GM19467 (cell line): ENCODE measurements around the gene OR1D2.
"Not testable (repeated sequence)": the region's sequence is repeated elsewhere in the genome, so short reads cannot be mapped to it uniquely, and the experiment has no call there.

Source experiments
- ATAC-seq: cut with Tn5 transposase; IDR thresholded peaks from one replicate; pipeline ENCODE4 v1.9.1; 2021; ENCODE audit warnings: mild to moderate bottlenecking, moderate library complexity; ENCODE audit not compliant: unreplicated experiment

Gene OR1D2, protein sequence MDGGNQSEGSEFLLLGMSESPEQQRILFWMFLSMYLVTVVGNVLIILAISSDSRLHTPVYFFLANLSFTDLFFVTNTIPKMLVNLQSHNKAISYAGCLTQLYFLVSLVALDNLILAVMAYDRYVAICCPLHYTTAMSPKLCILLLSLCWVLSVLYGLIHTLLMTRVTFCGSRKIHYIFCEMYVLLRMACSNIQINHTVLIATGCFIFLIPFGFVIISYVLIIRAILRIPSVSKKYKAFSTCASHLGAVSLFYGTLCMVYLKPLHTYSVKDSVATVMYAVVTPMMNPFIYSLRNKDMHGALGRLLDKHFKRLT

DNA sequence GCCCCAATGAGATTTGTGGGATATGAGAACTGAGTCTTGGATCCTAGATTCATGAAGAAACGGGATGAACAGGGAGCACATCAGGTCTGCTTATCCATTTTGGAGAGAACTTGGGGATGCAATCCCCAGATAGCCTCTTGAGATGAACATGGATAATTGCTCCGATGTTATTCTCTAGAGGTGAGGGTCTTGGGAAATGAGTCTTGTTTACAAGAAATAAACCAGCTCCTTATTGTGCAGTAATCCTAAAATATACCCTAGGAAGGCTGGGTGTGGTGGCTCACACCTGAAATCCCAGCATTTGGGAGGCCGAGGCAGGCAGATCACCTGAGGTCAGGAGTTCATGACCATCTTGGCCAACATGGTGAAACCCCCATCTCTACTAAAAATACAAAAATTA lies at the start of gene OR1D2:
OR1D2 (minus strand) TSS at position 101 of the 400 bp plus-strand sequence. CDS start 11,426 bp downstream, outside the sequence.
- ATAC-seq = no peak

DNA sequence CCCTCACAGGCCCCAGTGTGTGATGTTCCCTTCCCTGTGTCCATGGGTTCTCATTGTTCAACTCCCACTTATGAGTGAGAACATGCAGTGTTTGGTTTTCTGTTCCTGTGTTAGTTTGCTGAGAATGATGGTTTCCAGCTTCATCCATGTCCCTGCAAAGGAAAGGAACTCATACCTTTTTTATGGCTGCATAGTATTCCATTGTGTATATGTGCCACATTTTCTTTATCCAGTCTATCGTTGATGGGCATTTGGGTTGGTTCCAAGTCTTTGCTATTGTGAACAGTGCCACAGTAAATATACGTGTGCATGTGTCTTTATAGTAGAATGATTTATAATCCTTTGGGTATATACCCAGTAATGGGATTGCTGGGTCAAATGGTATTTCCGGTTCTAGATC lies 33.3 kb upstream of the OR1D2 start:
- ATAC-seq = not testable (repeated sequence)

DNA sequence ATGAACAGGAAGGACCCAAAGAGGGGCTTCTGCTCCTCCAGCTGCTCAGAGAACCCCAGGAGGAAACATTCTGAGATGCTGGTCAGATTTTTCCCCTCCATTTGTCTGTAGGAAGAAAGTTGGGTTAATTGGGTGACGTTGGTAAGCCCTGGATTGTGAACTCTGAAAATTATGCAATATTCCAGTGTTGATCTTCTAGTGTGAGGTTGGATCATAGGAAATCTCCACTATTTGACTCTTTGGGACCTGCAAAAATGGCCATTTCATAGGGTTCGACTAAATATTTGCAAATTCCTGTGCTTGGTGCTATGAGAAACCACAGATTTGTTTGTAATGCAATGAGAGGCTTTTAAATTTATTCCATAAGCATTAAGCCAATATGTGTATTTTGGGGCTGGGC lies 23.2 kb upstream of the OR1D2 start, which contains the start of gene OR1G1:
OR1G1 (minus strand) TSS at position 101 of the 400 bp plus-strand sequence; CDS start at position 101, 0 bp downstream.
- ATAC-seq = no peak

DNA sequence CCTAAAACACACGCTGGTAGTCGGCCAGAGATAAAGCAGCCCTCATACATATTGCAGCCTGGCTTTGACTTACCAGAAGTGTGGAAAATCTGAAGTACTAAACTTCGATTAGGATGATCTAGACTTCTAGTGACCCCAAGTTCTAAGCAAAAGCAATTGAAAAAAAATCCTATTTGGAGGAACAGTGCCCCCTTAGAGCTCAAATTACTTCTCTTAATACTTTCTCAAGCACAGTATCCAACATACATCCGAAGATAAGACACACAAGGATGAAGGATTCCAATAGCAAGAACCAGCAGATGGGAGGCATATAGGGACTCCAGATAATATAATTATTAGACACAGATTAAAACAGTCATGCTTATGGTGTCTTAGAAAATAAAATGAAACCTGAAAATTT lies 30.4 kb downstream of the OR1D2 start:
- not testable (repeated sequence) for ATAC-seq

DNA sequence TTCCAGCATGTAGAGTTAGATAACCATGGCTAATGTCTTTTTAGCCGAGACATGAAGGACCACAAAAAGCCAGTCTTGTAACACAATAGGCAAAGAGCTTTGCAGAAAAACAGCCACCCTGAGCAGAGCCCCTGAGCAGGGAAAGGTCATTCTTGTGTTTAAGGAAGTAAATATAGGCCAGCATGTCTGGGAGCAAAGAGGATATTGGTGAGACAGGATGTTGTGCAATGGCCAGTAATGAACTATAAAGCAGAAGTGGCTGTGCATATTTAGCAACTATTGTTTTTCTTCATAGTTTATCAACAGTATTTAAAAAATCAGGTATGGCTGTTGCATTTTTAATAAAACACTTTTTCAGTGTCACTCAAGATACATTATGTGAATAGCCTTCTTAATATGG lies 39.0 kb downstream of the OR1D2 start:
- ATAC-seq = not testable (repeated sequence)

DNA sequence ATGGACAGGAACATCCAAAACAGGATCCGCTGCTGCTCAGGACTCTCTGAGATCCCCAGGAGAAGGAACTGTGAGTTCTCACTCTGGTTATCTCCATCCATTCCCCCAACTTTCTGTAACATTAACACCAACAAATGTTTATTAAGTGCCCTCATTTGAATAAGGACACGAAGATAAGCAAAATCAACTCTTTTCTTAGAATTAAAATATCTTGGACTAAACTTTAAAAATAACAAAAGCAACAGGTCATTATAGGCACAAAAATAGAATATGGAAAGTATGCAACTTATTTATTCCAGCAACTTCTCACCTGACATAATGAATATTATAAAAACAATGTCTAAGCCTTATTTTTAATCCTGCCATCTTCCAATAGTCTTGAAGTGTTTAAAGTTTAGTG lies 40.7 kb downstream of the OR1D2 start, which contains the start of gene OR1D5:
OR1D5 (minus strand) TSS at position 101 of the 400 bp plus-strand sequence; CDS start at position 101, 0 bp downstream.
- not testable (repeated sequence) for ATAC-seq

DNA sequence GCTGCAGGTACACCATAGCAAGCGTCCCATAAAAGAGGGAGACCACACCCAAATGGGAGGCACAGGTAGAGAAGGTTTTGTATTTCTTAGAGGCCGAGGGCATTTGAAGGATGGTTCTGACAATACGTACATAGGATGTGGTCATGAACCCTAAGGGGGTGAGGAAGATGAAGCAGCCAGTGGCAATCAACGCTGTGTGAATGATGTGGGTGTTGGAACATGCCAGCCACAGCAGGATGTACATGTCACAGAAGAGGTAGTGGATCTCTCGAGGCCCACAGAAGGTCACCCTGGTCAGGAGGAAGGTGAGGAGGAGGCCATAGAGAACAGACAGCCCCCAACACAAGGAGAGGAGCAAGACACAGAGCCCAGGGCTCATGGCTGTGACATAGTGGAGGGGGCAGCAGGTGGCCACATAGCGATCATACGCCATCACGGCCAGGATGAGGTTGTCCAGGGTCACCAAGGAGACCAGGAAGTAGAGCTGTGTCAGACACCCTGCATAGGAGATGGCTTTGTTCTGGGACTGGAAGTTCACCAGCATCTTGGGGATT lies 41.3 kb downstream of the OR1D2 start:
- ATAC-seq = not testable (repeated sequence)

DNA sequence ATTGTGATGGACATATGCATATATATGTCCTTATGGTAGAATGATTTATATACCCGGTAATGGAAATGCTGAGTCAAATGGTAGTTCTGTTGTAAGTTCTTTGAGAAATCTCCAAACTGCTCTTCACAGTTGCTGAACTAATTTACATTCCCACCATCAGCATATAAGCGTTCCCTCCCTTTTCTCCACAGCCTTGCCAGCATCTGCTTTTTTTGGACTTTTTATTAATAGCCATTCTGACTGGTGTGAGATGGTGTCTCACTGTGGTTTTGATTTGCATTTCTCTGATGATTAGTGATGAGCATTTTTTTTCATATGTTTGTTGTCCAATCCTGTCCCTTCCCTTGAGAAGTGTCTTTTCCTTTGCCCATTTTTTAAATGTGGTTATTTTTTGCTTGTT lies 49.4 kb downstream of the OR1D2 start:
- ATAC-seq = not testable (repeated sequence)

DNA sequence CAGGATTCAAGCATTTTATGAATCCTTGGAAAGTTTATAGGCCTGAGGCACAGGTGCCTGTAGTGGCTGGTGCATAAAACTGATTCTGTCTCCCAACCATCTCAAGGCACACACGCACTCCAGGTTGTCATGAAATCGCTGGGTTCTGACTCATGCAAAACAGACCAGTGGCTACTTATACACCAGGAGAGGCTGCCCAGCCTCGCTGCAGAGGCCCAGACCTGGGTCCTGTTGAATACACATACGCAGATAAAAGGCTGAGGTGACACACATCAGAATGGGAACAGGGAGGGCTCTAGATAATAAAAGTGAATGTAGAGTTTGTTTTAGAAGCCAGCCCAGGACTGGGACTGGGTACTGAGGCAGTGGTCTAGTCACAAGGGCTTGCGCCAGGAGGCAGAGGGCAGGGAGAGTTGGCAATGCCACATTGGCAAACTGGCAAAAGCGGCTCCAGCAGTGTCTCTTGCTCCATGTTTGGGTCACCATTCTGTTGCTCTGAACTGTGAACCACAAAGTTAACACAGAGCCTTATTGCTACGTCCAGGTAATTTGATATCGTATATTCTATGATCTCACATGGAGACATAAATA lies 54.4 kb downstream of the OR1D2 start:
- ATAC-seq = no peak

DNA sequence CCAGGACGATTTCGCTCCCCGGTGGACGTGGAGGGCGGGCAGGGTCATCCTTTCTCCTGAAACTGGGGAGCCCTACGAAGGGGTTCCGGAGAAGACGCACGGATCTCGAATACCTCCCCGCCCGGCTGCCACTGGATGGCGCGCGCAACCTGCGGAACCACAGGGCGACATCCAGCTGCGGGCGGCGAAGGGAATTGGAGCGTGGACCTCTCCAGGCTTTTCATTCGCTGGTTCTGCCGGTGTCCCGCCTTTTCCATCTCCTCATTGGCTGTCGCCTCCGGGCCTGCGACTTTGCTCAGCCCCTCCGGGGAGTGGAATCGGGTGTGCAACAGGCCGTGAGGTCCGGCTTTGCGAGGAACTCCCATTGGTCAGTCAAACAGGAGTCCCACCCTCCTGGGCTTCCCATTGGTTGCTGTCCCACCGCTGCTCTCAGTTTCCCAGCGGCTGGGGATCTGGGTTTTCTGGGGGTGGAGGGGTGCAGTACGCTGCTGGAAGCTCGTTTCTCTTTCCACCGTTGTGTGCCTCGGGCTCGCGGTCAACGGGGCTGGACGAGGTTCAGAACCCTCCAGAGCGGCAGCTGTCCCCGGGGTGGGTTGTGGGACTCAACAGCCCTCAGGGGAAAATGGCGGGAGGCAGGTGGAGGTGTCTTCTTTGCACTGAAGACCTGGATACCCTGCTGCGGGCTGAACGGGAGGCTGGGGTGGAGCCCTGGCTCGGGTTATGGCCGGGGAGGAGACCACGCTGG lies 55.3 kb downstream of the OR1D2 start:
- ATAC-seq = peak; percentile 98

DNA sequence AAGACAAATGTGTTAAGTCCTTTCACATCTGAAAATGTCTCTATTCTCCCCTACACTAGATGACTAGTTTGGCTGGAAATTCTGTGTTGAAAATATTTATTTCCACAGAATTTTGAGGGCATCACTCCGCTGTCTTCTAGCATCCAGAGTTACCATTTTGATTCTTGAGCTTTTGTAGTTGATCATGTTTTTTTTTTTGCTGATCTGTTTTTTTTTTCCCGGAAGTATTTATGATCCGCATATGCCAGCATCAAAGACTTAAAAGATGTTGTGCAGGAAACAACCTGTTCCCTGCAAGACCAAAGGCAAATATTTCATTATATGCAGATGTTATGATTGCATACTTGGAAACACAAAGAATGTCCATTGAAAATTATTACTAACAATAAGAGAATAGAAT lies 57.5 kb downstream of the OR1D2 start:
- no peak for ATAC-seq

DNA sequence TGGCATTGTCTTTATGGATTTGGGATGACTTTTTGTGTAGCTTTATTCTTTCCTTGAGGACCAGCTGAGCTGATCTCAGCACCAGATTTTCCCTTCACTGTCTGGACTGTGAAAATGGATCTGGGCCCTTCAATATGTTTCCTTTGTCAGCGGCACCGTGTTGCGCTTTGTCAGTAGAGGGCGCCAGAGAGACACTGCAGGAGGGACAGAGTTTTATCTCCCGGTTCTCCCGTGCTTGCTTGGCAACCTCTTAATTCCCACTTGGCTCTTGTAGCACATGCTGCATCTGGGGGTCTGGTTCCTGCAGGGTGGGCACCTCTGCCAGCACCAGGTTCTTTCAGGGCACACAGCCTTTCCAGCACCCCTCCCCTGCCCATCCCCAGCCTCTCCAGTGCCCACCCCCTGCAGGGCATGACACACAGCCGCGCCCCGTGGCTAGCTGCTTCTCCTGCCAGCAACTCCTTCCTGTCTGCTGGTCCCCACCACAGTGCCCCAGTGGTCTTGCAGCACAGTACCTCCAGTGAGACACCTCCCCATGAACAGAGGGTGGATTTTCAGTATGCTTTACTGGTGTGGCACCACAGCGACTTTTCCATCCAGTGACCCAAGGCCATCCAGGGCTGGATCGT lies 60.4 kb downstream of the OR1D2 start:
- no peak for ATAC-seq

DNA sequence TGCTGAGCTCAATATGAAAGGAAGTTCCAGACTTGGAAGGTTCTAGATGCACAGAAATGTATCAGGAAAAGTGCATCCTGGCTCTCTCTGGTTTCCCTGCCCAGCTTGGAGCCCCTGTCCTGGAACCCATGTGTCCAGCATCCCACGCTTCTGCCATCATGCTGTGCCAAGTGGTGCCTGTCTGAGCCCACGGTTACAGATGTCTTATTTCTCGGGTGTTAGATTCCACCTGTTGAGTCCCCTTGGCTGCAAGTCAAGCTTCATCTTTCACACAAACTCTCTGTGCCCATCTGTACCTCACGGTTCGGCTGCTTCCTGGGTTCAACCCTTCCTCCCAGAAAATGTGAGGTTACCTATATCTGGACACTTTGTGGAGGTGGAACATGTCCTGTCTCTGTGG lies 63.3 kb downstream of the OR1D2 start:
- ATAC-seq = no peak

DNA sequence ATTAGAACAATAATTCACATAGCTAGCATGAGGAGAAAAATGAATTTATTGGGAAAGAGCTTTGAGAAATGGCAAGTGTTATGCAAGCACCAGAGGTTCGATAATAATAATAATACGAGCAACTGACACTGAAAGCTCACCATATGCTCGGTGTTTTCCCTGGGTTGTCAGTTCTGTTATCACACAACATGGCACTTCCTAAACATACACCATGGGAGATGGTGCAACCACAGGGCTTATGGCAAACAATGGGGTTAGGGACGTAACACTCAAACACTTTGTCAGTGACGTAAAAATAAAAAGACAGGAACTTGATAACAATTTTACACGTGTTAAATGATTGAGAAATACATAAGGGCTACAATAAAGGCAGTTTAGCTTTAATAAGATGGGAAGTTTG lies 64.5 kb downstream of the OR1D2 start:
- ATAC-seq = no peak

DNA sequence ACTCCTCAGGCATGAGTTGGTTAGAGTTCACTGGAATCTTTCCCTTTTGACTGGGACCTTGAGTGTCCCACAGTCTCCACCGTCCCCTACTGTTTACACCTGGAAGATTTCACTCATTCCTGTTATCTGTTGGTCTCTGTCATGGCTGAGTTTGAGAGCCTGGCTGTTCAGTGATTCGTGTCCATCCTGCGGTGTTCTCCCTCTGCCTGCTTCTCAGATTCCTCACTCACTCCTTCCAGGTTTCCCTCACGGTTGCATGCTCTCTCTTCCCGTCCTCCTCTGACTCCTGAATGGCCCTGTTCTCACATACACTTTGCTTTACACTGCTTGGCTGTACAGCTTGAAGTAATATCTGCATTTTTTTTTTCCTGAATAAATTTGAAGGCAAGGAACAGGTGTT lies 65.3 kb downstream of the OR1D2 start:
- no peak for ATAC-seq
